Lower leg skin (tissue), 3 donors: ENCODE results near the gene TRMT10B.

Experiments
- POLR2A ChIP-seq, 2 donors: fragments of 450-650 bp; IDR thresholded peaks; one replicate each; pipeline ENCODE4 v1.6.1; 2016 to 2017; ENCODE audit warnings: antibody characterized with exemption in 2 of 2, mild to moderate bottlenecking in 1 of 2, moderate library complexity in 1 of 2
- TF ChIP-seq, protein P1 (sequence below), 3 donors: fragments of 450-650 bp; IDR thresholded peaks; one replicate each; pipeline ENCODE4 v1.5.1; 2016; ENCODE audit warnings: antibody characterized with exemption in 3 of 3, mild to moderate bottlenecking in 3 of 3, moderate library complexity in 2 of 3

DNA sequence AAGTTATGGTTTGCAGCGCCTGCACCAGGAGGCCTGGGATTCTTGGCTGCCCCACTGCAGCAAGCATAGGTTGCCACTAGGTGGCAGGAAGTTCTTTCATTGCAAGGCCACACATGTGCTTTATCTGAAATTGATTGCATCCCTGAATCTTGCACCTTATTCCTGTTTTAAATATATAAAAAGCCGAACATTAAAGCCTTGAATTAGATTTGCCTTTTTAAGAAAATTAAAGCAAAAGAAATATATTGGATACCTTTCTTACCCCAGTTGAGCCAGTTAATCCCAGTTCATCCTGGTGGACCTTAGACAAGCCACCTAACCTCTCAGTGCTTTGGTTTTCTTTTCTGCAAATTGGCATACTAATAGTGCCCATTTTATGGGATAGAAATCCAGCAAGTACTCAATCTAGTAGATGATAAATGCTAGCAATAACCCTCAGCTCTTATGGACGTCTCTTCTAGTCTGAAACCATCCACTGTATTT, 6.3 kb upstream of the TRMT10B start:
- TF ChIP-seq, protein P1, sequence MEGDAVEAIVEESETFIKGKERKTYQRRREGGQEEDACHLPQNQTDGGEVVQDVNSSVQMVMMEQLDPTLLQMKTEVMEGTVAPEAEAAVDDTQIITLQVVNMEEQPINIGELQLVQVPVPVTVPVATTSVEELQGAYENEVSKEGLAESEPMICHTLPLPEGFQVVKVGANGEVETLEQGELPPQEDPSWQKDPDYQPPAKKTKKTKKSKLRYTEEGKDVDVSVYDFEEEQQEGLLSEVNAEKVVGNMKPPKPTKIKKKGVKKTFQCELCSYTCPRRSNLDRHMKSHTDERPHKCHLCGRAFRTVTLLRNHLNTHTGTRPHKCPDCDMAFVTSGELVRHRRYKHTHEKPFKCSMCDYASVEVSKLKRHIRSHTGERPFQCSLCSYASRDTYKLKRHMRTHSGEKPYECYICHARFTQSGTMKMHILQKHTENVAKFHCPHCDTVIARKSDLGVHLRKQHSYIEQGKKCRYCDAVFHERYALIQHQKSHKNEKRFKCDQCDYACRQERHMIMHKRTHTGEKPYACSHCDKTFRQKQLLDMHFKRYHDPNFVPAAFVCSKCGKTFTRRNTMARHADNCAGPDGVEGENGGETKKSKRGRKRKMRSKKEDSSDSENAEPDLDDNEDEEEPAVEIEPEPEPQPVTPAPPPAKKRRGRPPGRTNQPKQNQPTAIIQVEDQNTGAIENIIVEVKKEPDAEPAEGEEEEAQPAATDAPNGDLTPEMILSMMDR (IDR thresholded peaks at IDR 0.05), result peak in 1 of 3 donors; percentile 58
- no peak for TF ChIP-seq POLR2A (IDR thresholded peaks at IDR 0.05)
